RPMI8226 (cell line): ENCODE results near the gene DYNAP.
A peak's percentile ranks its signal among the peaks of the same experiment; 100 is the strongest.

Experiments
- DNase-seq: peaks from one replicate; pipeline ENCODE4 v3.0.0-alpha.2; 2015

Gene DYNAP

GRCh38 chr18:54590945-54591344 is at the start of gene DYNAP:
Gene DYNAP, plus strand, starts transcription at chr18:54591245. Its CDS starts 38 bp downstream, at chr18:54591283.
- no peak for DNase-seq

- no peak for DNase-seq
These were observed 39.5 kb upstream of the DYNAP start for GRCh38 chr18:54551590-54551989.

GRCh38 chr18:54555286-54555685 is 35.8 kb upstream of the DYNAP start:
- DNase-seq = no peak

- no peak for DNase-seq
These were observed 35.0 kb upstream of the DYNAP start for GRCh38 chr18:54555996-54556395.

- no peak for DNase-seq
These were observed 33.1 kb upstream of the DYNAP start for GRCh38 chr18:54557958-54558357.

GRCh38 chr18:54558609-54559585 is 32.1 kb upstream of the DYNAP start:
- peak; percentile 47 for DNase-seq

- no peak for DNase-seq
These were observed 29.3 kb upstream of the DYNAP start for GRCh38 chr18:54561706-54562267.

GRCh38 chr18:54580202-54580729 is 10.8 kb upstream of the DYNAP start:
- no peak for DNase-seq

GRCh38 chr18:54584065-54584464 is 7.0 kb upstream of the DYNAP start:
- DNase-seq = no peak

GRCh38 chr18:54585743-54586142 is 5.3 kb upstream of the DYNAP start:
- DNase-seq = no peak

GRCh38 chr18:54604211-54604610 is 13.2 kb downstream of the DYNAP start:
- DNase-seq = no peak

- no peak for DNase-seq
These were observed 15.8 kb downstream of the DYNAP start for GRCh38 chr18:54606835-54607212.

- peak; percentile 37 for DNase-seq
These were observed 16.4 kb downstream of the DYNAP start for GRCh38 chr18:54607213-54608027.

- no peak for DNase-seq
These were observed 17.1 kb downstream of the DYNAP start for GRCh38 chr18:54608028-54608642.

- no peak for DNase-seq
These were observed 20.8 kb downstream of the DYNAP start for GRCh38 chr18:54611816-54612215.

GRCh38 chr18:54612237-54612636 is 21.2 kb downstream of the DYNAP start:
- DNase-seq = no peak

GRCh38 chr18:54613174-54613573 is 22.1 kb downstream of the DYNAP start:
- DNase-seq = no peak

GRCh38 chr18:54616220-54616848 is 25.3 kb downstream of the DYNAP start:
- no peak for DNase-seq

GRCh38 chr18:54622084-54622483 is 31.0 kb downstream of the DYNAP start:
- DNase-seq = no peak

GRCh38 chr18:54626779-54627178 is 35.7 kb downstream of the DYNAP start:
- no peak for DNase-seq

- DNase-seq = no peak
These were observed 39.9 kb downstream of the DYNAP start for GRCh38 chr18:54630963-54631362.

- DNase-seq = no peak
These were observed 45.2 kb downstream of the DYNAP start for GRCh38 chr18:54636217-54636616.
